Duodenal mucosa (tissue), 2 donors: ENCODE measurements around the gene AHRR.

Source experiments
- H3K27ac ChIP-seq: one replicate; pipeline ENCODE4 v1.7.0; 2013; ENCODE audit warnings: low read depth, low read length
- H3K27me3 ChIP-seq, 2 donors: one replicate each; pipeline ENCODE4 v1.7.0; 2013; ENCODE audit warnings: low read length in 2 of 2, control low read depth in 1 of 2; ENCODE audit not compliant: insufficient read depth in 2 of 2, control insufficient read depth in 1 of 2
- H3K36me3 ChIP-seq, 2 donors: one replicate each; pipeline ENCODE4 v1.7.0; 2013; ENCODE audit warnings: low read length in 2 of 2, control low read depth in 1 of 2; ENCODE audit not compliant: insufficient read depth in 2 of 2, control insufficient read depth in 1 of 2
- H3K4me1 ChIP-seq, 2 donors: one replicate each; pipeline ENCODE4 v1.7.0; 2013; ENCODE audit warnings: low read length in 2 of 2, control low read depth in 1 of 2; ENCODE audit not compliant: insufficient read depth in 2 of 2, control insufficient read depth in 1 of 2
- H3K4me3 ChIP-seq, 2 donors: one replicate each; pipeline ENCODE4 v1.7.0; 2013; ENCODE audit warnings: low read length in 2 of 2, low read depth in 1 of 2
- H3K9ac ChIP-seq, 2 donors: one replicate each; pipeline ENCODE4 v1.7.0; 2013; ENCODE audit warnings: low read length in 2 of 2, low read depth in 1 of 2
- H3K9me3 ChIP-seq, 2 donors: one replicate each; pipeline ENCODE4 v1.7.0; 2013; ENCODE audit warnings: low read length in 2 of 2, control low read depth in 1 of 2; ENCODE audit not compliant: control insufficient read depth in 1 of 2

AHRR gene

DNA sequence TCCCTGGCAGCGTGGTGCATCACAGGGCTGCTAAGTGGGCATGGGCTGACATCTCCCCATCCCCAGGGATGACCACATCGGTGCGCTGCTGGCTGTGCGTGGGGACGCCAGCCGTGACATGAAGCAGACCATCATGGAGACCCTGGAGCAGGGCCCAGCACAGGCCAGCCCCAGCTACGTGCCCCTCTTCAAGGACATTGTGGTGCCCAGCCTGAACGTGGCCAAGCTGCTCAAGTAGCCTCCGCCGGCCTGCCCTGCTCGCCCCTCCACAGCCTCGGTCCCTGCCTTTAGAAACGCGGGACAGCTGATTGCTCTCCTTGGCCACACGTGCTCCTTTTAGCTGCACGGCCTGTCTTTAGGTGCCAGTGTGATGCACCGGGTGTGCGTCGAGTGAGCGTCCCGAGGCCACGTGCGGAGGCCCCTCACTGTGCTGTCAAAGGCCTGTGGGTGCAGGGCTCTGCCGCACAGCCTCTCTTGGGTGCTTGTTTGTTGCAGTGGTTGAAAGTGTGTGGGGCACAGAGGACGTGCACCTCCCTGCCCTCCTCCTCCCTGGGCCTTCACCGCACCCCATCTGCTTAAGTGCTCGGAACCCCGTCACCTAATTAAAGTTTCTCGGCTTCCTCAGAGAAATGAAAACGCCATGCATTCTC, 145.3 kb downstream of the AHRR start:
- H3K4me1 ChIP-seq: peaks cover 11% of the 10 kb centered on the region in 2 donors
- no peaks in the 10 kb centered on the region for H3K9me3 ChIP-seq
- H3K36me3 ChIP-seq: peaks cover 26 to 49% of the 10 kb centered on the region in 2 donors
- H3K27me3 ChIP-seq: no peaks in the 10 kb centered on the region
- no peak overlapping the region for H3K4me3 ChIP-seq
- H3K27ac ChIP-seq: no peak overlapping the region
- H3K9ac ChIP-seq: no peak overlapping the region

DNA sequence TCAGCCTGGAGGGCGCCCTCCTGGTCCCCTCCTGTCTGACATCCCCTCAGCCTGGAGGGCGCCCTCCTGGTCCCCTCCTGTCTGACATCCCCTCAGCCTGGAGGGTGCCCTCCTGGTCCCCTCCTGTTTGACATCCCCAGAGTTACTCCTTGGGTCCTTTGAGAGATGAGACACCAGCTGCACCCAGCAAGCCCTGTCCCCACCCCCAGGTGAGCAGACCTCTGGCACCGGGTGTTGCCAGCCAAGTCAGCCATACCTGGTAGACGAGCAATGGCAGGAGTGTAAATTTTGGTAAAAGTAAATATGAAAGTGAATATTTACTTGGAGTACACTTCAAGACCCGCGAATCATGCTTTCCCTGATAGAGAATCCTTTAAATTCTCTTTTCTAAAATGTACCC, 146.9 kb downstream of the AHRR start:
- Histone ChIP-seq H3K27me3 (no peaks in the 10 kb centered on the region), H3K9me3 (no peaks in the 10 kb centered on the region), H3K27ac (no peak overlapping the region), H3K36me3 (peaks cover 21 to 33% of the 10 kb centered on the region in 2 donors), H3K9ac (no peak overlapping the region), H3K4me1 (peaks cover 14 to 17% of the 10 kb centered on the region in 2 donors), H3K4me3 (no peak overlapping the region)

DNA sequence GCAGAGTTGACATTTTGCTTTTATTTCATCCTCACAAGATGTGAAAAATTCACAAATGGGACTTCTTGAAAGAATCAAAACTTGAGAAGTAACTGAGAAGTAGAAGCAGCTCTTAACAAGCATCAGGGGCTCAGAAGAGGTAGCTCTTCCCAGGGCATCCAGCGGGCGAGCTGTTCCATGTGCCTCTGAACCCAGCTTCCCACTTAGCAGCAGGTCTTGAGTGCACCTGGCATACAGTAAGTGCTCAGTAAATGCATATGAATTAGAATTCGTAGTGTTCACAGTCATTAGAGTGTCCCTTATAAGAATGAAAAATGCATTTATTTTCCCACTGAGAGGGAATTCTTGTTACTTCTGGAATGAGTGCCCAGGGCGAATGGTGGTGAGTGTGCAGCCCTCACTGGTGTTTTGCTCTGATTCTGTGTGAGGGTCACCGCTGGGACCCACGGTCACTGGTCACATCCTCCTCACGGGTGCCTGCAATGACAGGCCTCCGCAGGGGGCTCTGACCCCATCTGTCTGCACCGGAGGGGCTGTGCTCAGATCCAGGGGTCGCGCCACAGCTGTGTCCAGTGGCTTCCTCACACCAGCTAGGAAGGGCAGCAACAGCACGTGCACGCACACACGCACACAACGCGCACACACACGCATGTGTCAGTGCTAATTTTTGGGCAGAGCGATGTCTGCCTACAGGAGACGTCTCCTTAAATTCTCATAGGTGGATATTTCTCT, 148.4 kb downstream of the AHRR start:
- H3K36me3 ChIP-seq: peaks cover 7 to 20% of the 10 kb centered on the region in 2 donors
- H3K27me3 ChIP-seq: peaks cover 2% of the 10 kb centered on the region in 2 donors
- H3K9ac ChIP-seq: no peak overlapping the region
- no peaks in the 10 kb centered on the region for H3K9me3 ChIP-seq
- no peak overlapping the region for H3K27ac ChIP-seq
- H3K4me3 ChIP-seq: no peak overlapping the region
- H3K4me1 ChIP-seq: peaks cover 18 to 19% of the 10 kb centered on the region in 2 donors

DNA sequence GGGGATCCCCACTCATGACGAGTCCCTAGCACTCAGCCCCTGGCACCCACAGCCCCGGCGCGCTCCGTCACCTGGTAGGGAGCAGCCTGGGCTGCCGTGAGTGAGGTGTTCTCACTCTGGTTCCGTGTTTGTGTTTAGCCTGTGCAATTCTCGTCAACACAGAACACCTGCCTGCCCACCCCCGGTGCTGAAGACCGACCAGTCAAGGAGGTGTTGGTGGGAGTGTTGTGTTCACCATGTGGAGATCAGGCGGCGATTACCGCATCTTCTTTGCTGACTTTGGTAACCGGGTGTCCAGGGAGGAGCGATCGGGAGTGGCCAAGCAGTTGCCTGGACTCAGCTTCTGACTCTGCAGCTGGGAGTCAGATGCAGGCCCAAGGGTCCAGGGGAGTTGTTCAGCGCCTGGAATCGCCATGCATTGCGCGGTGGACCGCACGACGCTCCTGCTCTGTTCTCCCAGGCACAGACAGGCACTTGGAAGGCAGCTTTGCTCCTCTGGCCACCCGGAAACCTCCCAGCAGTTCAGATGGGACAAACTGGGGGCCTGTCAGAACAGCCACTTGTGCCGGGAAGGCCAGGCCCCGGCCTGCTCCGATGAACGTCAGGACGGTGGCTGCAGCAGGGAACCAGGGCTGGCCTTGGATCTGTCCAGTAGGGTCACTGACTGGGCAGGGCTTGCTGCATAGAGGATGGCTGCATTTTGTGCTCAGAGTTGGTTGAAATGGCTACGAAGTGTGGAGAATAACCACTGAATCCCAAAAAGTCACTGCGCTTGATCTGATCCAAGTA, 149.6 kb downstream of the AHRR start:
- Histone ChIP-seq H3K27me3 (peaks cover 14% of the 10 kb centered on the region in 2 donors), H3K4me1 (peaks cover 25 to 31% of the 10 kb centered on the region in 2 donors), H3K27ac (no peak overlapping the region), H3K4me3 (peak overlapping the region; percentile 70 to 75), H3K9me3 (no peaks in the 10 kb centered on the region), H3K36me3 (peaks cover 5 to 9% of the 10 kb centered on the region in 2 donors), H3K9ac (no peak overlapping the region)

DNA sequence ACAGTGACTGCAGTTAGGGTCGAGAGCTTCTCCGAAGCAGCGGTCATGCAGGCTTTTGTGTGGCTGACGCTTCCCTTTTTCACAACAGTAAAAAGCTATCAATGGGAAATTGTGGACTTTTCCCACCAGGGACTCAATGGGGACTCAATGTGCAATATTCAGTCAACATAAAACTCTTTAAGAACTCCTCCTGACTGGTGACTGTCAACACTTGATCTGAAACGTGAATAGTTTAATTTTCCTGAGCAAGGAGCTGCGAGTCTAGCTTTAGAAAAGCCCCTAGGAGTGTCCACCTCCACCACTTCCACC, 150.2 kb downstream of the AHRR start:
- peak overlapping the region in 1 of 2 donors; percentile 56 for H3K9ac ChIP-seq
- H3K4me1 ChIP-seq: peaks cover 28 to 32% of the 10 kb centered on the region in 2 donors

DNA sequence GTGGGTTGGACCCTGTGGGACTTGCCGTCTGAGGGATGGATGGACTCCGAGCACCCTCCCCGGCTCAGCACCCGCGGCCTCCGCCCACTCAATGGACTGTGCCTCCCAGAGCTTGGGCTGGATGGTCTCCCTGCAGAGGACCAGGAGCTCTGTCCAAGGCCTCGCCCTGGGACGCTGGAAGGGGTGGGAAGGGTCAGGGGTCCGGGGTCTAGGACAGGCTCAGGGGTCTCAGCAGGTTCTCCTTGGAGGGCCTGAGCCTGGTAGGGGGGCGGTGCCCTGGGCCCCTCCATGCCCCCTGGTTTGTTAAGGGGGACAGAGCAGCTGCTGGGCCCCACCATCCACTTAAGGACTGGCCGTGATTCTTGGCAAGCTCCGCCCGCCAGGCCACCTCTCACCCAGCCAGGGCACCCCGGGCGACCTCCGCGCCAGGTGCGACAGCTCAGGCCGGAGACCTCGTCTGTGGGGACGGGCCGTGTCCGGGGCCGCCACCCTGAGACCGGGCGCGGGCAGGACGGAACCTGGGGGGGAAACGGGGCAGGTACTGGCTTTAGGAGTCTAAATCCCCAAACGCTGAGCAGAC, 150.7 kb downstream of the AHRR start:
- Histone ChIP-seq H3K9ac (peak overlapping the region; percentile 56 to 70), H3K4me3 (peak overlapping the region; percentile 70 to 75), H3K36me3 (peaks cover 0 to 5% of the 10 kb centered on the region in 2 donors), H3K27me3 (peaks cover 17 to 25% of the 10 kb centered on the region in 2 donors), H3K4me1 (peaks cover 28 to 32% of the 10 kb centered on the region in 2 donors), H3K9me3 (no peaks in the 10 kb centered on the region), H3K27ac (peak overlapping the region; percentile 20)

More for the DNA sequence above, 150.2 kb downstream of the AHRR start:
- Histone ChIP-seq H3K27me3 (peaks cover 17 to 20% of the 10 kb centered on the region in 2 donors), H3K27ac (no peak overlapping the region), H3K9me3 (no peaks in the 10 kb centered on the region), H3K36me3 (peaks cover 3 to 5% of the 10 kb centered on the region in 2 donors), H3K4me3 (peak overlapping the region; percentile 70 to 75)

DNA sequence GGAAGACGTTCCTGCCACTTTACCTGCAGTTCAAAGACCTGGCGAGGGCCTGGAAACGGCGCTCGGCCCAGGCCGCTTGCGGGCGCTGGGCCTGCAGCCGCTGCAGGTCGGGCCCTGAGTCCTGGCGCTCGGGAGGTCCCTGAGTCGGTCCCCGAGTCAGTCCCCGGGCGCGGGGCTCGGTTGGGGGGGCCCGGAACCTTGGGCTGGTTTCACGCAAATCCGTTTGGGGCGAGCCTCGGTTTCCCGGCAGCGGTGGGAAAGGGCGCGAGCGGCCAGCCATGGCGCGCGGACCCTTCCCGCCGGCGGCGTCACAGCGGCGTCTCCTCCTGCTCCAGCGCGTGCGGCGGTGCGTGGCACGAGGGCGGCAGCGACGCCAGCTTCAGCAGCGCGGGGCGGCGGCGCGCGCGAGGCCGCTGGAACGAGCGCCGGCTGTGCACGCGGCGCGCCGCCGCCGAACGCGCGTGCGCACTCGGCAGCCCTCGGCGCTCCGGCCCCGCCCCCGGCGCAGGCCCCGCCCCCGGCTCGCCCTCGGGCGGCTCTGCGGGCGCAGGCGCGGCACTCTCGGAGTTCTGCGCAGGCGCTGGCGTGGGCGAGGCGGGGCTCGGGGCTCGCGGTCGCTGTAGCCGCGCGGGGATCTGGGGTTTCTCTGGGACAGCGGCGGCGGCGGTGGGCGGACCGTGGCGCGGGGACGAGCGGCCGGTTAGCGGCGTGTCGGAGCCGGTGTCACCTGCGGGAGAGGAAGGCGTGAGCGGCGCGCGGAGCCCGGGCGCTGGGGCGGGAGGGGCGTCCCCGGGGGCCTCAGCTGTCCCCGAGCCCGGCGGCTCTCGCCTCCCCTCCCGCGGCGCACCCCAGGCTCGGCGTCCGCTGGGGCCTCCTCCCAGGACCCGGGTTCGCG, 151.4 kb downstream of the AHRR start:
- Histone ChIP-seq H3K27ac (peak overlapping the region; percentile 20), H3K4me3 (peak overlapping the region; percentile 73 to 75), H3K36me3 (peaks cover 0 to 5% of the 10 kb centered on the region in 2 donors), H3K9ac (peak overlapping the region; percentile 56 to 70), H3K27me3 (peaks cover 21 to 32% of the 10 kb centered on the region in 2 donors), H3K9me3 (no peaks in the 10 kb centered on the region), H3K4me1 (peaks cover 28 to 32% of the 10 kb centered on the region in 2 donors)

DNA sequence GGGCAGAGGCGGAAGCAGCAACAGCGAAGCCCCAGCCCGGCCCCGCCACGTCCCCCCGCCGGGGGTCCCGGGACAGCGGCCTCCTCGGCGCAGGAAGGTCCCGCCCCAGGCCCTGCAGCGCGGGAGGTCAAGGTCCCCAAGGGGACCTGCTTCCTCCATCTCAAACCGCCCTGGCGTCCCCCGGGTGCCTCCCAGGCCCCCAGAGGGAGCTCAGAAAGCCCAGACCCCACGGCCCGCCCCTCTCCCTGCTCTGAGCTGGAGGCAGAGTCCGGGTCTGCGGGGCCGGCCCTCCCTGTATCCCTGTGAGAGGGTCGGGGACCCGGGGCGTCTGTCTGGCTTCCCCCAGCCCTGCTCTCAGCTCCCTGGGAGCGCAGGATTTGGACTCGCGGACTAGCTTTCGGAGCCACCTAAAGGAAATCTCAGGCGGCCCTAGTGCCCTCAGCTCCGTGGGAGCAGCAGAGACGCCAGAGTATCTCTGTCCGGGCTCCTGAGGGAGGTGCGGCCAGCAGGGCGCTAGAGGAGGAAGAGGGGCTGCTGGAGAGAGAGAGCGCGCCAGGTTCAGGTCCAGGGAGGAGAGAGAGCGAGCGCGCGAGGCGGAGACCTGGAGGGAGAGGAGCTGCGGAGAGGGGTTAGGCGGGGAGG, 152.2 kb downstream of the AHRR start:
- Histone ChIP-seq H3K27me3 (peaks cover 21 to 39% of the 10 kb centered on the region in 2 donors), H3K27ac (no peak overlapping the region), H3K9me3 (no peaks in the 10 kb centered on the region), H3K36me3 (peaks cover 0 to 5% of the 10 kb centered on the region in 2 donors), H3K9ac (peak overlapping the region; percentile 30 to 51), H3K4me1 (peaks cover 28 to 32% of the 10 kb centered on the region in 2 donors), H3K4me3 (peak overlapping the region; percentile 70 to 73)
